Measurements from ENCODE around the gene PANK4. TPM values are rescaled to one million over a fixed set of nuclear protein-coding genes. Genes with fewer than 3 reads are reported as not detected.
"Not testable (repeated sequence)": the region's sequence is repeated elsewhere in the genome, so short reads cannot be mapped to it uniquely, and the experiment has no call there.

PANK4 gene
- total RNA-seq, 1 donor from 2014 or later = 42.5 TPM

DNA sequence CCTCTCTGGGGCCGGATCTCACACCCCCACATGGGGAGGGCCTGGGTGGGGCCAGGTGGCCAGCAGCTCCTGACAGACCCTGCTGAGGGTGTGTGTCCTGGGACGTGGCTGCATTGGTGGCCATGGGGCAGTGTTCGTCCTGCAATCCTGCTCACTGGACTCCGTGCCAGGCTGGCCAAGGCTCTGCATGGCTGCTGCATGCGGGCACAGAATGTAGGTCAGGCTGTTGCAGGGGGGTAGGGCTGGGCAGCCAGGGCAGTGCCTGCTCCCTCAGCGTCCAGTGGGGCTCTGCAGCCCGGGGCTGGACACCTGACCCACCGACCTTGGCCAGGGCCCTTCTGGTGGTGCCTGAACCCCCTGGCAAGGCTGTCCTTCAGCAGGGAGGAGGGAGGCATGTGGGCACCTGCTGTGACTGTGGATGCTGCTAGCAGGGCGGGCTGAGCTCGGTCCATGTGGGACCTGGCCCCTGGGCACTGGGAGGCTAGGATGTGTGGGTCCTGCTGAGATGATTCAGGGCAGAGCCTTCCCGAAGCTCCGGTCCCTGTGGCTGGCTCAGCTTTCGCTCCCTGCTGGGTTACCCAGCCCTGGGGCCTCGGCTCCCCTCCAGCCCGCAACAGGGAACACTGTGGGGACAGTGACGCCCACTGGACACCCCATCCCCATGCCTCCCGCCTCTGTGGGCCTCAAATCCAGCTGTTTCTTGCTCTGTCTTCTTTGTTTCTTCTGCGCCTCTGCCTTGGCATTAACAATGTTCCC, 65.2 kb downstream of the PANK4 start:
- Mint-ChIP-seq H3K9me3 (ENCODE audit: low read depth) (no peaks in the 10 kb centered on the region), H3K4me1 (ENCODE audit: low read depth) (no peaks in the 10 kb centered on the region), H3K4me3 (ENCODE audit: low read depth) (no peak overlapping the region), H3K27me3 (peaks cover 14% of the 10 kb centered on the region), H3K36me3 (ENCODE audit: insufficient read depth) (no peaks in the 10 kb centered on the region), H3K27ac (no peak overlapping the region)
- DNase-seq (ENCODE audit: low spot score, unreplicated experiment) = no peak
- TF ChIP-seq, protein P1, sequence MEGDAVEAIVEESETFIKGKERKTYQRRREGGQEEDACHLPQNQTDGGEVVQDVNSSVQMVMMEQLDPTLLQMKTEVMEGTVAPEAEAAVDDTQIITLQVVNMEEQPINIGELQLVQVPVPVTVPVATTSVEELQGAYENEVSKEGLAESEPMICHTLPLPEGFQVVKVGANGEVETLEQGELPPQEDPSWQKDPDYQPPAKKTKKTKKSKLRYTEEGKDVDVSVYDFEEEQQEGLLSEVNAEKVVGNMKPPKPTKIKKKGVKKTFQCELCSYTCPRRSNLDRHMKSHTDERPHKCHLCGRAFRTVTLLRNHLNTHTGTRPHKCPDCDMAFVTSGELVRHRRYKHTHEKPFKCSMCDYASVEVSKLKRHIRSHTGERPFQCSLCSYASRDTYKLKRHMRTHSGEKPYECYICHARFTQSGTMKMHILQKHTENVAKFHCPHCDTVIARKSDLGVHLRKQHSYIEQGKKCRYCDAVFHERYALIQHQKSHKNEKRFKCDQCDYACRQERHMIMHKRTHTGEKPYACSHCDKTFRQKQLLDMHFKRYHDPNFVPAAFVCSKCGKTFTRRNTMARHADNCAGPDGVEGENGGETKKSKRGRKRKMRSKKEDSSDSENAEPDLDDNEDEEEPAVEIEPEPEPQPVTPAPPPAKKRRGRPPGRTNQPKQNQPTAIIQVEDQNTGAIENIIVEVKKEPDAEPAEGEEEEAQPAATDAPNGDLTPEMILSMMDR (IDR thresholded peaks at IDR 0.05; ENCODE audit: unreplicated experiment) = no peak

DNA sequence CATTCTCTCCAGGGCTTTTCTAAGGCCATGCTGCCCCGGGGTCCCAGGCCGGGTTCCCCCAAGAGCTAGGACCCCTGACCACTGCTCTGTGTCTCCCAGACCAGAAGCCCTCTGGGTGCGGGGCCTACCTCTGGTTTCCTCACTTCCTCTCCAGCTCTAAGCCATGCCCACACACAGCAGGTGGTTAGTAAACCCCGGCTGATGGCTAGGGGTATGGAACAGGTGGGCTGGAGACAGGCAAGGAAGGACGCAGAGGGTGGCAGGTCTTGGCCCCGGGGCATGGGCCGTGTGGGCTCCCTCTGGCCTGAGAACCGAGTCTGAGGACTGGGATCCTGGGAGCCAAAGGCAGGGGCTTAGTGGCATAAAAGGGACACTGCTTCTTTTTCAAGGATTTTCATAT, 66.2 kb downstream of the PANK4 start:
- DNase-seq (ENCODE audit: low spot score, unreplicated experiment) = no peak
- Mint-ChIP-seq H3K4me3 (ENCODE audit: low read depth) (no peak overlapping the region), H3K27me3 (peaks cover 14% of the 10 kb centered on the region), H3K4me1 (ENCODE audit: low read depth) (no peaks in the 10 kb centered on the region), H3K36me3 (ENCODE audit: insufficient read depth) (no peaks in the 10 kb centered on the region), H3K9me3 (ENCODE audit: low read depth) (no peaks in the 10 kb centered on the region), H3K27ac (no peak overlapping the region)
- TF ChIP-seq, protein P1 (IDR thresholded peaks at IDR 0.05; ENCODE audit: unreplicated experiment) = no peak

DNA sequence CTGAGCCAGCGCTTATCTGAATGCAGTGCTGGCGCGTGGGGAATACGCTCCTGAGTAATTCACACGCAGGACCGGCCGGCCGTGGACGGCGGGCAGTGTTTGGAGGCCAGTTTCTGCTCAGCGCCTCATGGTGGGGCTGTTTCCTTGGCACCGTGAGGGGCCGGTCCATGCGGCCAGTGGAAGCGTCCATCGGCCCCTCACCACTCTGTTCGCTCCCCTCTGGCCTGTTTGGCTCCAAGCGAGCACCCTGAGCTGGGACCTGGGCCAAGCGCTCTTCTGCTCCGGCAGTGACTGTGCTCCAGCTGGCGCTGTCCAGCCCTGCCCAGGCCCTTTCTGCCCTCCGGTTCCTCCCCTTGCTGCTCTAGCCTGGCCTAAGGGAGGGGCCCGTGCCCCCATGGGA, 66.6 kb downstream of the PANK4 start:
- no peak overlapping the region for H3K4me3 Mint-ChIP-seq (ENCODE audit: low read depth)
- no peaks in the 10 kb centered on the region for H3K36me3 Mint-ChIP-seq (ENCODE audit: insufficient read depth)
- H3K27me3 Mint-ChIP-seq = peaks cover 13% of the 10 kb centered on the region
- no peak overlapping the region for H3K27ac Mint-ChIP-seq
- no peaks in the 10 kb centered on the region for H3K4me1 Mint-ChIP-seq (ENCODE audit: low read depth)
- no peaks in the 10 kb centered on the region for H3K9me3 Mint-ChIP-seq (ENCODE audit: low read depth)
- DNase-seq (ENCODE audit: low spot score, unreplicated experiment) = no peak
- TF ChIP-seq, protein P1 (IDR thresholded peaks at IDR 0.05; ENCODE audit: unreplicated experiment) = no peak

DNA sequence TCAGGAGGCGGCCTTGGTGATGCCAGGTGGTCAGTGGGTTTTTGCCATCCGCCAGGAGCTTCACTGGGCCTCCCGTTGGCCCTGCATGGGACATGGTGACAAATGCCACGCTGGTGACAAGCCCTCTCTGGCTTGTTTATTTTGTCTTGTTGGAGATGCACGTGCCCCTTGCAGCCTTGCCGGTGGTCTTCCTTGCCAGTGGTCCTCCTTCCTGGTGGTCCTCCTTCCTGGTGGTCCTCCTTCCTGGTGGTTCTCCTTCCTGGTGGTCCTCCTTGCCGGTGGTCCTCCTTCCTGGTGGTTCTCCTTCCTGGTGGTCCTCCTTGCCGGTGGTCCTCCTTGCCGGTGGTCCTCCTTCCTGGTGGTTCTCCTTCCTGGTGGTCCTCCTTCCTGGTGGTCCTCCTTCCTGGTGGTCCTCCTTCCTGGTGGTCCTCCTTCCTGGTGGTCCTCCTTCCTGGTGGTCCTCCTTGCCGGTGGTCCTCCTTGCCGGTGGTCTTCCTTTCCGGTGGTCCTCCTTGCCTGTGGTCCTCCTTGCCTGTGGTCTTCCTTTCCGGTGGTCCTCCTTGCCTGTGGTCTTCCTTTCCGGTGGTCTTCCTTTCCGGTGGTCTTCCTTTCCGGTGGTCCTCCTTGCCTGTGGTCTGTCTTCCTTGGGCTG, 67.2 kb downstream of the PANK4 start:
- H3K27me3 Mint-ChIP-seq; DNase-seq (ENCODE audit: low spot score, unreplicated experiment); H3K9me3 Mint-ChIP-seq (ENCODE audit: low read depth); H3K4me1 Mint-ChIP-seq (ENCODE audit: low read depth); H3K27ac Mint-ChIP-seq; H3K36me3 Mint-ChIP-seq (ENCODE audit: insufficient read depth); H3K4me3 Mint-ChIP-seq (ENCODE audit: low read depth): not testable (repeated sequence)

- no peak for DNase-seq (ENCODE audit: low spot score, unreplicated experiment)
- Mint-ChIP-seq H3K4me1 (ENCODE audit: low read depth) (no peaks in the 10 kb centered on the region), H3K27ac (no peak overlapping the region), H3K4me3 (ENCODE audit: low read depth) (no peak overlapping the region), H3K9me3 (ENCODE audit: low read depth) (no peaks in the 10 kb centered on the region), H3K27me3 (peaks cover 7% of the 10 kb centered on the region), H3K36me3 (ENCODE audit: insufficient read depth) (no peaks in the 10 kb centered on the region)
- TF ChIP-seq, protein P1 (IDR thresholded peaks at IDR 0.05; ENCODE audit: unreplicated experiment) = no peak
Observed at GRCh38 chr1:2458687-2459086, 67.7 kb downstream of the PANK4 start.

Other genes starting within 250 kb of the PANK4 start
- gene MORN1, start 135.0 kb downstream of the PANK4 start, total RNA-seq = 34.0 and 35.3 TPM in 2 replicates
- gene RER1, start 134.8 kb downstream of the PANK4 start, total RNA-seq = 93.6 and 99.3 TPM in 2 replicates
- gene PEX10, start 114.0 kb downstream of the PANK4 start, total RNA-seq = 27.5 and 27.6 TPM in 2 replicates
- gene PLCH2, start 50.3 kb downstream of the PANK4 start, total RNA-seq = 0.13 TPM in 1 of 2 replicates, not detected in the other
- gene HES5, start 3.7 kb upstream of the PANK4 start, total RNA-seq = 0.36 TPM in 1 of 2 replicates, not detected in the other
- gene TNFRSF14, start 29.8 kb upstream of the PANK4 start, total RNA-seq = 0.41 and 0.75 TPM in 2 replicates
- 32.0 and 36.4 TPM in 2 replicates for gene PRXL2B, start 60.2 kb upstream of the PANK4 start, total RNA-seq
- gene MMEL1, start 106.4 kb upstream of the PANK4 start, total RNA-seq = 0.64 and 0.93 TPM in 2 replicates

Measured in progenitor cell of endocrine pancreas (in vitro differentiated cells).